IPS-15b (cell line): ENCODE data around the gene MAP3K5.

ENCODE experiments used
- H3K27me3 ChIP-seq: one replicate; pipeline ENCODE4 v1.6.1; 2013; ENCODE audit warnings: low read length; ENCODE audit not compliant: control insufficient read depth, insufficient read depth
- H3K36me3 ChIP-seq: one replicate; pipeline ENCODE4 v1.6.1; 2013; ENCODE audit warnings: low read length; ENCODE audit not compliant: control insufficient read depth, insufficient read depth
- H3K4me1 ChIP-seq: one replicate; pipeline ENCODE4 v1.6.1; 2013; ENCODE audit warnings: mild to moderate bottlenecking, low read length; ENCODE audit not compliant: control insufficient read depth, insufficient read depth
- H3K4me3 ChIP-seq: one replicate; pipeline ENCODE4 v1.5.1; 2013; ENCODE audit warnings: low read depth, low read length
- H3K9ac ChIP-seq: one replicate; pipeline ENCODE4 v1.6.1; 2013; ENCODE audit warnings: low read depth, mild to moderate bottlenecking, low read length
- H3K9me3 ChIP-seq: one replicate; pipeline ENCODE4 v1.6.1; 2013; ENCODE audit warnings: mild to moderate bottlenecking, low read length; ENCODE audit not compliant: control insufficient read depth, insufficient read depth

MAP3K5 gene

DNA sequence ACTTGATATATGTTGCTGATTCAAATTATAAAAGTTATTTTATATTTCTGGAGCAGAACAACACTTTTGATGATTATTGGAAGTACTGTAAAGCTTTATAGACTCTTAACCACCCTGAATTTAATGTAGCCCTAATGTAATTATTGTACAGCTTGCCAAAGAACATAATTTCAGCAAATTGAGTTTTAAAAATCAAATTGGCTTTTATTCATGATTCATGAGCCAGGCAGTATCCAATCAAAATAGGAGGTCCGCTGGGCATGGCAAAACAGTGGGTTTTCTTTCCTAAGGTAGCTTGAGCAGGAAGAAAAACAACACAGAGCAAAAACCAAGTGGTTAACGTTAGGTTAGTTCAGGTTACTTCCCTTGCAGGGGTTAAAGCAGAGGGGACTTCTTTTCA, 177.3 kb downstream of the MAP3K5 start:
- Histone ChIP-seq H3K9me3 (no peaks in the 10 kb centered on the region), H3K4me1 (peaks cover 31% of the 10 kb centered on the region), H3K27me3 (no peaks in the 10 kb centered on the region), H3K9ac (no peak overlapping the region), H3K4me3 (no peak overlapping the region), H3K36me3 (no peaks in the 10 kb centered on the region)

DNA sequence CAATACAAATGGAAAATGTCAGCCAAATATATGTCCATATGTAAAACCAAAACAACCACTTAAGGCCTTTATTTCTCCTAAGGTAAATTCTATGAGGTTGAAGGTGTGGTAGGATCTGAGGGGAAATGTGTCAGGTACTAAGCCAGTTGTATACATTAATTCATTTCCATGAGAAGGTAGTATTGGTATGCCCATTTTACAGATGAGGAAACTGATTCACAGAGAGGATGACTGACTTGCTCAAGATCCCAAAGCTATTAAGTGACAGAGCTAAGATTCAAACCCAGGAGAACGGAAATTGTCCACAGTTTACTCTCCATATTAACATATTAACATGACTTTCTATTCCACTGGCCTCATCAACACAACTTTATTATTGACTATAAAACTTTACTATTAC, 177.9 kb downstream of the MAP3K5 start:
- Histone ChIP-seq H3K36me3 (no peaks in the 10 kb centered on the region), H3K4me1 (peaks cover 34% of the 10 kb centered on the region), H3K27me3 (no peaks in the 10 kb centered on the region), H3K9me3 (no peaks in the 10 kb centered on the region), H3K9ac (no peak overlapping the region), H3K4me3 (no peak overlapping the region)

DNA sequence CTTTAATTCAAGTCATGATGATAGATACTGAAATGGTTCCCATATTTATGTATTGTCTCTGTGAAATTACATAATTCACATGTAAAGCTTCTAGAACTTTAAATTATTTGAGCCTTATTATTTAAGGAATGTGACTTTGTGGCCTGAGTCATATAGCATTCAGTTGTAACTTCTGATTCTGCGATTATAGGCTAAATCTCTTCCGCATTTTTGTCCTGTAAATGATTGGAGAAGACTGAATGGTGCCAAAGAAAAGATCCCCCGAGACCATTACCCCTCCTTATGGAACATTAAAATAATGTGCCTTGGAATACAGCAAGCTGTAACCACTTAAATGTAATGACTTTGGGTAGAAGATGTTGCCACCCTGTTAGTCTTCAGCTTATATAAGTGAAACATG, 178.8 kb downstream of the MAP3K5 start:
- Histone ChIP-seq H3K36me3 (no peaks in the 10 kb centered on the region), H3K4me3 (no peak overlapping the region), H3K27me3 (no peaks in the 10 kb centered on the region), H3K9me3 (no peaks in the 10 kb centered on the region), H3K4me1 (peaks cover 30% of the 10 kb centered on the region), H3K9ac (no peak overlapping the region)

DNA sequence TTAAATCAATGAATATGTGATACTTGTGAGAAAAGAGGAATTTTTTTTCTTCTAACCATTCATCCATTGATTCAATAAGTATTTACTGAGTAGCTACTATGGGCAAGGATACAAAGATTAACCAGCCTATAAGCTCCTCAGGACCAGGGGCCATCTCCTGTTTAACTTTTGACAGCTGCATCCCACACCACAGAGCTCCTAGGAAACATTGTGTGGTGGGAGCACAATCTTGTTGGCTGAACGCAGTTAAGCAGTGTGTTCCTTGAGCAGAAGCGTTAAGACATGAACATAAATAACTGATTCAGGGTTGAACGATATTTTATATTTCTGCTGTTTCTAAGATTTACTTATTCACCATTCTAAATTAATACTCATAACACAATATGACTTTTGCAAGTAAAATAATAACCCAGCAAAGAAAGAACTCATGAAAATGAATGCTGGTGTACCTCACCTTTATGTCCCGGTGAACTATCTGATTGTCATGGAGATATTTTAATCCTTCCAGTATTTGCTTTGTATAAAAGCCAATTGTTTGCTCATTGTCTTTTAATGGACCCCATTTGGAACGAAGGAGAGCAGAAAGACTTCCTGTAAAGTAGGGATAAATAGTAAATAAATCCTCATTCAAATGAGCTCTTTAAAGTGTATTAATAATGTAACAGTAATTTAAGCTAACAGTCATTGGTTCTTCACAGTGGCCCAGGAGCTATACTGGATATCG, 179.4 kb downstream of the MAP3K5 start:
- Histone ChIP-seq H3K27me3 (no peaks in the 10 kb centered on the region), H3K4me3 (no peak overlapping the region), H3K9ac (no peak overlapping the region)

DNA sequence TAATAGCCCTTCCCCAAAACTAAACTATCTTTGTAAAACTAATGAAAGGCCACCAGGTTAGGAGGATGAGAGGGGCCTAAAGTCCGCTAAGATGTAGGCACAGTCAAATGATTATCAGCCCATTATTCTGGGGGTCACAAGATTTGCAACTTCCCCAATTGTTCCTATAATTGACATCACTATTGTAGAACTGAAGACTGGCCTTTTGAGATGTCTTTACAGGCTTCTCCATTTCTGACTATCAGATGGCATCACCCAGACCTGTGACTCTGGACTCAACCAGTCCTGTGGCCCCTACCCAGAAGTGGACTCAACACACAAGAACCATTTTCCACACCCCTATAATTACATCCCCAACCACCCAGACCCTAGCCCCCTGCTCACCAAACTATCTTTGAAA, 180.5 kb downstream of the MAP3K5 start:
- H3K36me3 ChIP-seq, result no peaks in the 10 kb centered on the region
- peaks cover 23% of the 10 kb centered on the region for H3K4me1 ChIP-seq
- no peaks in the 10 kb centered on the region for H3K27me3 ChIP-seq
- H3K4me3 ChIP-seq, result no peak overlapping the region
- H3K9ac ChIP-seq, result no peak overlapping the region
- no peaks in the 10 kb centered on the region for H3K9me3 ChIP-seq

More for the DNA sequence above, 179.4 kb downstream of the MAP3K5 start:
- H3K36me3 ChIP-seq, result no peaks in the 10 kb centered on the region
- H3K9me3 ChIP-seq, result no peaks in the 10 kb centered on the region
- peaks cover 23% of the 10 kb centered on the region for H3K4me1 ChIP-seq

DNA sequence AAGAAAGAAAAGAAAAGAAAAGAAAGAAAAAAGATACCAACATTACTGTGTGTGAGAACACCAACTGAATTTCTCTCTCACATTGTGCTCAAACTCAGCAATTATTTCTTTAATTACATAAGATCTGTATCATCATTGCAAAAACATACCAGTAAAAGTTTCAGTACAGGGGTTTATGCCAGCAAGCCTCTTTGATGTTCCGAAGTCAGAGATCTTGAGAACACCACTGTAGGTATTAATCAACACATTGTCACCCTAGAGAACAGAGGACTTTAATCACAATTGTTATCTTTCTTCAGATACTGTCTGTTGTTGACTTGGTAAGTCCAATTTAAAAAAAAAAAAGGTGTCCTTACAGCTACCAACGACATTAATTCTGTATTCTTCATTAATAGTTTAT, 181.1 kb downstream of the MAP3K5 start:
- Histone ChIP-seq H3K4me1 (peaks cover 23% of the 10 kb centered on the region), H3K36me3 (no peaks in the 10 kb centered on the region), H3K27me3 (no peaks in the 10 kb centered on the region), H3K9ac (no peak overlapping the region), H3K9me3 (no peaks in the 10 kb centered on the region), H3K4me3 (no peak overlapping the region)

DNA sequence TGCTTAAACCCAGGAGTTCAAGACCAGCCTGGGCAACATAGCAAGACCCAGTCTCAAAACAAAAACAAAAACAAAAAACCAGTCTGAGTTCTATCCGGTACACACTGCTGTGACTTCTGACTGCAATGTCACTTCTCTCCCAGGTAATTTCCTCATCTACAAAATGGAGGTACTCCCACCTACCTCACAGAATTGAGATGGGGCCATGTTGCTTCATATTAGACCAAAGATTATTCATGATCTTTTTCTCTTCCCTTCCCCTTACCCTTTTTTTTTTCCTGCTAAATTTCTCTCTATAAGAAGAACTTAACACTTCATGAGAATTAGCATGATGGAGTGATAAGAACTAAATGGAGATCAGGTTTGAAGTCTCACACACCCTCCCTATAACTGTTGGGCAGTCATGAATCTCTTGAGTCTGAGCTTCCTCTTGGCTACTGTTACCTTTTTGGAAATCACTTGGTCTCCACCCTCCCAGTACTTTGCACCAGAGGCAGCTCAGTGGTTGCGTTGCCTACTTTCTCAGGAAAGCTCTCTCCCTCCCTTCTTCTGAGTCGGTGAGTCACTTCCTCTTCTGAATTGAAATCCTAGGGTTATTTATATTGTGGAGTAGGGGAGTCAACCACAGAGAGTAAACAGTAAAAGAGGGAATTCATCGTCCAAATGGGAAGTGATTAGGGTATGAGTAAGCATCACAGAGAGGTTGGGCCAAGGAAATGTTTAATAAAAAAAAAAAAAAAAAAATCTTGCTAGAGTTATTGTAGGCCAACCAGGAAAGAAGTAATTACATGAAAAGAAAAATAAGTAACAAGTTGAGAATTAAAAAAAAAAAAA, 182.2 kb downstream of the MAP3K5 start:
- H3K4me3 ChIP-seq, result no peak overlapping the region
- H3K4me1 ChIP-seq, result peaks cover 20% of the 10 kb centered on the region
- no peaks in the 10 kb centered on the region for H3K27me3 ChIP-seq
- no peak overlapping the region for H3K9ac ChIP-seq
- no peaks in the 10 kb centered on the region for H3K36me3 ChIP-seq
- H3K9me3 ChIP-seq, result no peaks in the 10 kb centered on the region

DNA sequence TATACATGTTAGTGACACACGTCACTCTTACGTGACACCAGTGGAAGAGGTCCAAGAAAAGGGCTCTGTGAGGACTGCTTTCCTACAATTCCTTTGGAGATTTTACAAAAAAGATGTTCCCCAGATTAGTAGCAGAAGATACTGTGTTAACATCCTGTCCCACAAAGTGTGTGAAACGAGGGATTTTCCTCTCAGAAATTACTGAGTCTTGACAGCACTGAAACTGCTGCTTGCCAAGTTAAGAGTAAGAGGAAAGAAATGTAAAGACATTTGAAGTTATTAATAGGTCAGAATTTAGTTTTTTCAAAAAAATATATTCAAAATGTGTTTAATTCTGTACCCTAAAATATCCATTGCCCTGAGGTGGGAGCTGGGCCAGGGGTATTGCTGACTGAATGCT, 183.3 kb downstream of the MAP3K5 start:
- H3K9ac ChIP-seq, result no peak overlapping the region
- H3K4me1 ChIP-seq, result peaks cover 17% of the 10 kb centered on the region
- no peaks in the 10 kb centered on the region for H3K27me3 ChIP-seq
- H3K36me3 ChIP-seq, result no peaks in the 10 kb centered on the region
- H3K4me3 ChIP-seq, result no peak overlapping the region
- H3K9me3 ChIP-seq, result no peaks in the 10 kb centered on the region

DNA sequence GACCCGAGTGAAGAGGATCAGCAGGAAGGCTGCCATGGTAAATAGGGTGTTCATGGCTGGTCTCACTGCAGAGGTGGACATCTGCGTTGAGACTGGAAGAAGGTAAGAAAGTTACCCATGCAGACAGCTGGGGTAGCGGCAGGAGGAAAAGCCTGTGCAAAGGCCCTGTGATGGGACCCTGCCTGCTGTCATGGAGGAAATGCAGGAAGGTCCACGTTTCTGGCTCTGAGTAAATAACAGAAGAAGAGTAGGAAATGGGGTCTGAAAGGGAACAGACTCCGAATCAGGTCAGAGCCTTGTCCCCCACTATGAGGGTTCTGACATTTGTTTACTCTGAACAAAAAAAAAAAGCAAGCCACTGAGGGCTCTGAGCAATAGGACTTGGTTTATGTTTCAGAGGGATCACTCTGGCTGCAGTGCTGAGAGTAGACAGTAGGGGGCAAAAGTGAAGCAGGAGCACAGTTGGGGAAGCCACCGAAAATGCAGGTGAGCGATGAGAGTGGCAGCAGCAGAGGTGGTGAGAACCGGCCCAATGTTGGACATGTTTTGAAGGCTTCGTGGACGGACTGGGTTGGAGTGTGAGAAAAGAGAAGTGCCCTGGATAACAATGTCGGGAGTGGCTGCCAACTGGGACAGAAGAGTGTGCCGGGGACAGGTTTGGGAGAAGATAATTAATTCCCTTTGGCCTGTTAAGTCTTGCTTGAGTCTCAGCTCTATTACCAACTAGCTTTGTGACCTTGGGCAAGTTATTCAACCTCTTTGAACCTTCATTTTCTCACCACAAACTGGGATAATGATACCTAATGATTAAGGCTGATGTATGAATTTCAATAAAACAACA, 184.1 kb downstream of the MAP3K5 start:
- H3K36me3 ChIP-seq, result no peaks in the 10 kb centered on the region
- peaks cover 9% of the 10 kb centered on the region for H3K4me1 ChIP-seq
- H3K9ac ChIP-seq, result no peak overlapping the region

DNA sequence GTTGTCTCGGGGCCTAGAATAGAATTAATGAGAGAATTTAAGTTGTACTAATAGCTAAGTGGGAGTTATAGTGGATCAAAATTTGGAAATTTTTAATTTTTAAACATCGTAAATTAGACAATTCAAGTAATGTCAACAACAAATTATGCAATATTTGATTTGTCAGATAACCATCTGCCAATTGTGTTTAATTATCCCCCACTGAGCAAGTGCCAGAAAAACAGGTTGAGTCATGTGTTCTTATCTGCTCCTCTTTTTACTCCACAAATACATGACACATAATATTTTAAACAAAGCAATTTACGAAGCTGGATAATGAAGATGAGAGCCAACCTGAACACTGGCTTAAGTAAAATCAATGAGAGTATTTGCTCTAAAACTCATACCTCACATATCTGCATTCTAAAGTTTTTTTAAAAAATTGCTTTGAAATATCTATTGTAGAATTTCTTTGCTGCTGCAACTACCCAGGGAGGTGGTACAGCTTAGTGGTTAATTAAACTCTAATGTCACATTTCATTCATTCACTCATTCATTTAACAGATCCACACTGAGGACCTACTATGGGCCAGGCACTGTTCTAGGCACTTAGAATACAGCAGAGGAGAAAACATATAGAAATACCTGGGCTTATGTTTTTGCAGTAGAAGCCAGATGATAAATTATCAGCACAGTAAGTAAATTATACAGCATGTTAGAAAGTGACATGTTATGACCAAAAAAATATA, 184.9 kb downstream of the MAP3K5 start:
- peaks cover 5% of the 10 kb centered on the region for H3K4me1 ChIP-seq
- no peaks in the 10 kb centered on the region for H3K27me3 ChIP-seq
- no peaks in the 10 kb centered on the region for H3K9me3 ChIP-seq
- H3K9ac ChIP-seq, result no peak overlapping the region
- H3K4me3 ChIP-seq, result no peak overlapping the region
- no peaks in the 10 kb centered on the region for H3K36me3 ChIP-seq

More for the DNA sequence above, 184.1 kb downstream of the MAP3K5 start:
- no peak overlapping the region for H3K4me3 ChIP-seq
- no peaks in the 10 kb centered on the region for H3K27me3 ChIP-seq
- H3K9me3 ChIP-seq, result no peaks in the 10 kb centered on the region

DNA sequence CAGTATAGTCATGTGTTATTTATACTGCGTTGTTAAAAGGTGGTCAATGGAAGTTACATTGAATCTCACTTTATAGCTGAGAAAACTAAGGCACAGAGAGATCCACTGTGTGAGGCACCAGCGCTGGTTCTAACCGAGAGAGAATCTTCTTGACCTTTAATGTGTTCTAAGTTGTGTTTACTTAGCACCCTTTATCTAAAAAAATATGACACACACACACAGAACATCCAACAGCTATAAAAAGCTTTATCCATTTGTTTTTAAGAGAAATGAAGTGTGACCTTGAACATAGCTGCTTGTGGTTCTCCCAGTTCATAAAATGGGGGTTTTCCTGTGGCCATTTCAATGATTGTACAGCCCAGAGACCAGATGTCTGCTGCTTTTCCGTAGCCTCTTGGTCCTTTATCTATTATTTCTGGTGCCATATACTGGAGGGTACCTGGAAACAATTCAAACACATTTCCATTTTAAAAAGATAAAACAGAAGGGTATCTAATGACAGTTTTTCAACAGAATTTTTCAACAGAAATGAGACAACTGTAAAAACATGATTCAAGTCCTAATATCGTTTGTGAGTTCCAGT, 187.3 kb downstream of the MAP3K5 start:
- Histone ChIP-seq H3K9ac (no peak overlapping the region), H3K4me1 (peaks cover 3% of the 10 kb centered on the region), H3K36me3 (no peaks in the 10 kb centered on the region), H3K9me3 (no peaks in the 10 kb centered on the region), H3K4me3 (no peak overlapping the region), H3K27me3 (no peaks in the 10 kb centered on the region)
